WTC11 (cell line): ENCODE data around the gene UPF3A.

ENCODE experiments used
- ARID4B ChIP-seq: sonication (generic); formaldehyde crosslinking; IDR thresholded peaks from 2 replicates; pipeline ENCODE4 v1.8.0; 2023; ENCODE audit warnings: missing genetic modification reagents, mild to moderate bottlenecking, borderline replicate concordance
- CTCF ChIP-seq: fragments of 200-600 bp; IDR thresholded peaks from 2 replicates; pipeline ENCODE4 v1.8.0; 2022; ENCODE audit warnings: antibody characterized with exemption
- IRF2 ChIP-seq: sonication (generic); formaldehyde crosslinking; IDR thresholded peaks from 2 replicates; pipeline ENCODE4 v1.8.0; 2022; ENCODE audit warnings: low read depth, missing genetic modification reagents, borderline replicate concordance
- PRDM15 ChIP-seq: sonication (generic); formaldehyde crosslinking; IDR thresholded peaks from 2 replicates; pipeline ENCODE4 v1.8.0; 2022; ENCODE audit warnings: missing genetic modification reagents
- ZNF263 ChIP-seq: sonication (generic); formaldehyde crosslinking; IDR thresholded peaks from 2 replicates; pipeline ENCODE4 v1.8.1; 2022; ENCODE audit warnings: low read depth, mild to moderate bottlenecking, moderate library complexity, missing genetic modification reagents

GRCh38 chr13:114234645-114235421 lies 46.6 kb upstream of the UPF3A start, which contains the start of gene CDC16:
- TF ChIP-seq IRF2 (CRISPR knock-in tag) (no peak), CTCF (no peak), PRDM15 (CRISPR knock-in tag) (no peak), ARID4B (CRISPR knock-in tag) (peak; percentile 89), ZNF263 (CRISPR knock-in tag) (no peak)
